ENCODE measurements around the gene CES2.
"Not testable (repeated sequence)": the region's sequence is repeated elsewhere in the genome, so short reads cannot be mapped to it uniquely, and the experiment has no call there.

The CES2 gene

GRCh38 chr16:66974932-66975246, 39.6 kb downstream of the CES2 start:
- in situ Hi-C loops (cut with HindIII; ENCODE audit: low sequenced_read_pairs) = loop anchor here (5.0 kb wide), 3 partner anchors 67 to 157 kb away; no protein-coding TSS in a partner anchor

- in situ Hi-C loops (cut with HindIII; ENCODE audit: low sequenced_read_pairs) = loop anchor here (5.0 kb wide), 3 partner anchors 67 to 157 kb away; no protein-coding TSS in a partner anchor
Measured at GRCh38 chr16:66975302-66975893, 40.1 kb downstream of the CES2 start.

GRCh38 chr16:66976746-66977145, 41.4 kb downstream of the CES2 start:
- in situ Hi-C loops (cut with HindIII; ENCODE audit: low sequenced_read_pairs) = loop anchor here (5.0 kb wide), 3 partner anchors 66 to 156 kb away; no protein-coding TSS in a partner anchor

- in situ Hi-C loops (cut with HindIII; ENCODE audit: low sequenced_read_pairs) = loop anchor here (5.0 kb wide), 3 partner anchors 65 to 155 kb away; no protein-coding TSS in a partner anchor
Measured at GRCh38 chr16:66977341-66978113, 42.2 kb downstream of the CES2 start.

- in situ Hi-C loops (cut with HindIII; ENCODE audit: low sequenced_read_pairs) = loop anchor here (5.0 kb wide), 3 partner anchors 63 to 153 kb away; no protein-coding TSS in a partner anchor
Measured at GRCh38 chr16:66979011-66979717, 43.8 kb downstream of the CES2 start.

- in situ Hi-C loops (cut with HindIII; ENCODE audit: low sequenced_read_pairs) = no loop called here
Measured at GRCh38 chr16:66983033-66983432, 47.7 kb downstream of the CES2 start.

- in situ Hi-C loops (cut with HindIII; ENCODE audit: low sequenced_read_pairs) = no loop called here
Measured at GRCh38 chr16:66984892-66985311, 49.6 kb downstream of the CES2 start.

GRCh38 chr16:66986559-66986958, 51.2 kb downstream of the CES2 start:
- in situ Hi-C loops (cut with HindIII; ENCODE audit: low sequenced_read_pairs) = no loop called here

GRCh38 chr16:66988197-66988788, 53.0 kb downstream of the CES2 start, which contains the start of gene CES4A:
Gene CES4A (plus strand): TSS chr16:66988589. CDS start chr16:66988773, 184 bp downstream.
- in situ Hi-C loops (cut with HindIII; ENCODE audit: low sequenced_read_pairs) = no loop called here

- in situ Hi-C loops (cut with HindIII; ENCODE audit: low sequenced_read_pairs) = no loop called here
Measured at GRCh38 chr16:66991545-66992077, 56.3 kb downstream of the CES2 start.

GRCh38 chr16:66993558-66993957, 58.2 kb downstream of the CES2 start:
- in situ Hi-C loops (cut with HindIII; ENCODE audit: low sequenced_read_pairs) = not testable (repeated sequence)
